Lower leg skin (tissue), 3 donors: ENCODE measurements around the gene RALGDS.
"Not testable (repeated sequence)": the region's sequence is repeated elsewhere in the genome, so short reads cannot be mapped to it uniquely, and the experiment has no call there.

Source experiments
- POLR2A ChIP-seq, 2 donors: fragments of 450-650 bp; IDR thresholded peaks; one replicate each; pipeline ENCODE4 v1.6.1; 2016 to 2017; ENCODE audit warnings: antibody characterized with exemption in 2 of 2, mild to moderate bottlenecking in 1 of 2, moderate library complexity in 1 of 2
- TF ChIP-seq, protein P1 (sequence below), 3 donors: fragments of 450-650 bp; IDR thresholded peaks; one replicate each; pipeline ENCODE4 v1.5.1; 2016; ENCODE audit warnings: antibody characterized with exemption in 3 of 3, mild to moderate bottlenecking in 3 of 3, moderate library complexity in 2 of 3

DNA sequence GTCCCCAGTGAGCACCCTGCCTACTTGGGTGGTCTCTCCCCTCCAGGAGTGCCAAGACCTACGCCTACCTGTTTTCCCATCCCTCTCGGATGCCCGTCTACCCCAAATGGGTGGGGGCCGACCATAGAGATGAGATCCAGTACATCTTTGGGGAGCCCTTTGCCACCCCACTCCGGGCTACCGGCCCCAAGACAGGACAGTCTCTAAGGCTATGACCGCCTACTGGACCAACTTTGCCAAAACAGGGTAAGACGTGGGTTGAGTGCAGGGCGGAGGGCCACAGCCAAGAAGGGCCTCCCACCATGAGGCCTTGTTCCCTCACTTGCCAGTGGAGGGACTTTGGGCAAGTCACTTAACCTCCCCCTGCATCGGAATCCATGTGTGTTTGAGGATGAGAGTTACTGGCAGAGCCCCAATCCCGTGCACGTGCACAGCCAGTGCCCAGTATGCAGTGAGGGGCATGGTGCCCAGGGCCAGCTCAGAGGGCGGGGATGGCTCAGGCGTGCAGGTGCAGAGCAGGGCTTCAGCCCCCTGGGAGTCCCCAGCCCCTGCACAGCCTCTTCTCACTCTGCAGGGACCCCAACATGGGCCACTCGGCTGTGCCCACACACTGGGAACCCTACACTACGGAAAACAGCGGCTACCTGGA lies 34.7 kb downstream of the RALGDS start:
- TF ChIP-seq, protein P1, sequence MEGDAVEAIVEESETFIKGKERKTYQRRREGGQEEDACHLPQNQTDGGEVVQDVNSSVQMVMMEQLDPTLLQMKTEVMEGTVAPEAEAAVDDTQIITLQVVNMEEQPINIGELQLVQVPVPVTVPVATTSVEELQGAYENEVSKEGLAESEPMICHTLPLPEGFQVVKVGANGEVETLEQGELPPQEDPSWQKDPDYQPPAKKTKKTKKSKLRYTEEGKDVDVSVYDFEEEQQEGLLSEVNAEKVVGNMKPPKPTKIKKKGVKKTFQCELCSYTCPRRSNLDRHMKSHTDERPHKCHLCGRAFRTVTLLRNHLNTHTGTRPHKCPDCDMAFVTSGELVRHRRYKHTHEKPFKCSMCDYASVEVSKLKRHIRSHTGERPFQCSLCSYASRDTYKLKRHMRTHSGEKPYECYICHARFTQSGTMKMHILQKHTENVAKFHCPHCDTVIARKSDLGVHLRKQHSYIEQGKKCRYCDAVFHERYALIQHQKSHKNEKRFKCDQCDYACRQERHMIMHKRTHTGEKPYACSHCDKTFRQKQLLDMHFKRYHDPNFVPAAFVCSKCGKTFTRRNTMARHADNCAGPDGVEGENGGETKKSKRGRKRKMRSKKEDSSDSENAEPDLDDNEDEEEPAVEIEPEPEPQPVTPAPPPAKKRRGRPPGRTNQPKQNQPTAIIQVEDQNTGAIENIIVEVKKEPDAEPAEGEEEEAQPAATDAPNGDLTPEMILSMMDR (IDR thresholded peaks at IDR 0.05) = not testable (repeated sequence)
- not testable (repeated sequence) for TF ChIP-seq POLR2A (IDR thresholded peaks at IDR 0.05)
